ENCODE measurements around the gene EBP.

- TF ChIP-seq POLR2A (IDR thresholded peaks at IDR 0.05; ENCODE audit: extremely low read depth, insufficient read length), result no peak
- TF ChIP-seq CTCF (IDR thresholded peaks at IDR 0.05; ENCODE audit: low read depth, low read length), result no peak
- TF ChIP-seq MYC (IDR thresholded peaks at IDR 0.05; ENCODE audit: low read depth, low read length), result no peak
- TF ChIP-seq, protein P1, sequence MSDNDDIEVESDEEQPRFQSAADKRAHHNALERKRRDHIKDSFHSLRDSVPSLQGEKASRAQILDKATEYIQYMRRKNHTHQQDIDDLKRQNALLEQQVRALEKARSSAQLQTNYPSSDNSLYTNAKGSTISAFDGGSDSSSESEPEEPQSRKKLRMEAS (IDR thresholded peaks at IDR 0.05; ENCODE audit: low read depth, low read length), result no peak
Measured at GRCh38 chrX:48512371-48512935, 9.2 kb upstream of the EBP start.

Measured in NB4 (cell line).